Hematopoietic multipotent progenitor cell treated with erythropoietin and hydrocortisone succinate and interleukin-3 and kit ligand, for 17 days (in vitro differentiated cells): Measurements from ENCODE around the gene RAD9B.
"Not testable (repeated sequence)": the region's sequence is repeated elsewhere in the genome, so short reads cannot be mapped to it uniquely, and the experiment has no call there.

Source experiments
- DNase-seq: peaks from one replicate; pipeline ENCODE4 v3.0.0-alpha.2; 2015; ENCODE audit warnings: low spot score

Gene RAD9B

DNA sequence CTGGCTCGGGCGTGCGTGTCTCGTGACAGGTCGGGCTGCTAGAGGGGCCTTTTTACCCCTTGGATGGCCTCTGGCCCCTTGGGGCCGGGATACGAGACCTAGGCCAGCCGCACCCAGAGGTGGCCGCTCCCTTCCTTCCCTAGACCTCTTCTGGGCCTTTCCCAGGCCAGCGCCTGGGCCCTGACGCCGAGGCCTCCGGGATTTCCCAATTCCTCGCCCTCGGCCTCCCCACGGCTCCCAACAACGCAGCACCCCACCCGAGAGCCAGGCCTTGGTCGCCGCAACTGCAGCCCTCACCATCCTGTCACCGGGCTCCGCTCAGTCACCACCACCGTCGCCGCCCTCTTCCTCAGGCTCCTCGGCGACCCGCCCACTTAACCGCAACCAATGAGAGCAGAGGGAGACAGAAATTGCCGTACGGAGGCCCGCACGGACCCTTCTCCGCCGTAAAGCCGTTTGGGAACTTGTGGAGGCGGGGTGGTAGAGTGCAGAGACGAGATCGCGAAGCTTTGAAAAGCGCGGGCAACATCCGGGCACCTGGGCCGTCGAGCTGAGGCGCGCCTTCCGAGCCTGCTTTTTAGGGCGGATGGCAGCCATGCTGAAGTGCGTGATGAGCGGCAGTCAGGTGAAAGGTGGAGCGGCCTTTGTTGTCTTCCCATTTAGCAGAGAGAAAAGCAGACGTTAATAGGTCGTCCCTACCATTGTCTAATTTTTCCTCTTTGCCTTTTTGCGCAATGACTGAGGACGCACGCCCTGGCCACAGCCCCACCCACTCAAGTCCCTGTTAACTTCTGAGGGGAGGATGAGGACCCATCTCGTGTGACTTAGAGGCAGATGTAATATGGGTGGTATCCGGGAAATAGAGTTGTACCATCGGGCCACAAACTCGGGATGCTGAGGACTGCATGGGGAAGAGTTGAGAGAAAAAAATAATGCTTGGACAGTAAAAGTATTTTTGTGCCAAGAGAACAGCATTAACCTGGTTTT, at the start of gene RAD9B, which contains the start of gene VPS29:
Gene RAD9B (plus strand): TSS at position 580 of the 987 bp plus-strand sequence. CDS start 7 bp downstream, at position 587.
Gene VPS29 (minus strand): TSS at position 360 of the 987 bp plus-strand sequence. CDS start 60 bp downstream, at position 300.
- peak; percentile 89 for DNase-seq

DNA sequence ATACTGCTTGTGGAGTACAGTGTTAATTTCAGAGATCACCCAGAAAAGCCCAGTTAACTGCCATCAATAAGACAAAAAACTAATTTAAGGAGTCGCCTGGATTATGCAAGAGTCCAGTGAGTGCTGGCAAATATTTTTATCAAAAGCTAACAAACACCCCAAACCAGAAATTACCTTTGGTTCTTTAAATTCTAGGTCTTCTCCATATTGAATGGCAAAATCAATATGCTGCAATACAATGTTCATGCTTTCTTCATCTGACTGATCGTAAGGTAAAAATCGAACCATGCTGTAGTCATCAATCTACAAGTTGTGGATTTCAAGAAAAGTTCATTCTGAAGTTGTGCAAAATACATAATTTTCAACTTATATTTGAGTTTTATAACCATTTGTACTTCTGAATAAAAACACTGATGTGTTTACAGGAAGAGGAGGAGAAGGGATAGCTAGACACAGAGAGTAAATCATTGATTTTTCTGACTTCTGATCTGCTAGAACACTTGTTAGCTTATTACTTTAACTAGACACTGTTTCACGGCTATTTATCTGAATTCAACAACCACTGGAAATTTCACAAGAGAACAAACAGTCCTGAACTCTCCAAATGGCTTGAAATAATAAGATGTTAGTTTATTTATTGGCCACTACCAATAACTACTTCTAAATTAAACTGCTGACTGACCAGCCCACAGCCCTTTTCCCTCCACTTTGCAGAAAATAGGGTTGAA, 48.4 kb upstream of the RAD9B start:
- DNase-seq: no peak

DNA sequence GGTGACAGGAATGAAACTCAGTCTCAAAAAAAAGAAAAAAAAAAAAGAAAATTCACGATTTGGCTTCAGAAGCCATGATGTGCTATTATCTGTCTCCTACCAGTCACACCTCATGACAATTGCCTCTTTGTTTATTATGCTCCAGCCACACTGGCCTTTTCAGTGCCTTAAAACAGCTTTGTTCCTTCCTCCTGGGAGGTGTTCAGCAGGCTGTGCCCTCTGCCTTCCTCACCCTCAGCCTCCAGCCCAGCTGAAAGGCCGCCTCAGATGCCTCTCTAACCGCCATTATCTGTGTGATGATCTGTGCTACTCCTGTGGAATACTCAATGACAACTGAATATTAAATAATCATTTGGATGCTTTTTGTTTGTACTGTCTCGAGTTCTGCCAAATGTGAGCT, 43.4 kb upstream of the RAD9B start:
- no peak for DNase-seq

DNA sequence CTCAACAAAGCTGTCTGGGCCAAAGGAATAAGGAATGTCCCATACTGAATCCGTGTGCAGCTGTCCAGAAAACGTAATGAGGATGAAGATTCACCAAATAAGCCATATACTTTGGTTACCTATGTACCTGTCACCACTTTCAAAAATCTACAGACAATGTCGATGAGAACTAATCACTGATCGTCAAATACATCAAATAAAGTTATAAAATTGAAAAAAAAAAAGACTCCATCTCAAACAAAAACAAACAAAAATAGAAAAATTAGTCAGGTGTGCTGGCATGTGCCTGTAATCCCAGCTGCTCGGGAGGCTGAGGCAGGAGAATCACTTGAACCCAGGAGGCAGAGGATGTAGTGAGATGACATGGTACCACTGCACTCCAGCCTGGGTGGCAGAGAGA, 40.9 kb upstream of the RAD9B start:
- not testable (repeated sequence) for DNase-seq

DNA sequence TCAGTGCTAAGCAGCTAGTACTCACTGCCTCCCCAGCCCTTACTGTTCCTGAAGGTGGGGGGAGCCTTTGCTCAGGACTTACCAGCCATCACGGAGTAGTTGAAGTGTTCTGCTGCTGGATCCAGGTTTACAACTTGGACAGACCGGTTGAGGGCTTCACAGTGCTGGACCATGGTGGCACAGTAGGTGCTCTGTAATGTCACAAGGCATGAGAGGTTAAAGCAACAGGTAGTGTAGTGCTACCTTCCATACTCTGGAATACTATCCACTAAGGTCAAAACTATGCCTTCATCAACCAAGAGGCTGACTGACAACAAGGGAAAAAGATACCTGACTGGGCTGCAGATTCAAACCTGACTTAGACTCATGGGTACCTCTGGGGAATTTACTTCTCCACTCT, 37.1 kb upstream of the RAD9B start:
- no peak for DNase-seq

DNA sequence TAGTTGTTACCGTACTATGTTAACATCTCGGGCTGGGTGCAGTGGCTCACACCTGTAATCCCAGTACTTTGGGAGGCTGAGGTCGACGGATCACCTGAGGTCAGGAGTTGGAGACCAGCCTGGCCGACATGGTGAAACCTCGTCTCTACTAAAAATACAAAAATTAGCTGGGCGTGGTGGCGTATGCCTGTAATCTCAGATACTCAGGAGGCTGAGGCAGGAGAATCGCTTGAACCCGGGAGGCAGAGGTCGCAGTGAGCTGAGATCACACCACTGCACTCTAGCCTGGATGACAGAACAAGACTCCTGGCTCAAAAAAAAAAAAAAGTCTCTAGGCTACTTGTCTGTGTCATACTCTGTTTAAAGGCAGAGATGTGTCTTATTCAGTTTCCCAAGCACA, 36.4 kb upstream of the RAD9B start:
- DNase-seq: not testable (repeated sequence)

DNA sequence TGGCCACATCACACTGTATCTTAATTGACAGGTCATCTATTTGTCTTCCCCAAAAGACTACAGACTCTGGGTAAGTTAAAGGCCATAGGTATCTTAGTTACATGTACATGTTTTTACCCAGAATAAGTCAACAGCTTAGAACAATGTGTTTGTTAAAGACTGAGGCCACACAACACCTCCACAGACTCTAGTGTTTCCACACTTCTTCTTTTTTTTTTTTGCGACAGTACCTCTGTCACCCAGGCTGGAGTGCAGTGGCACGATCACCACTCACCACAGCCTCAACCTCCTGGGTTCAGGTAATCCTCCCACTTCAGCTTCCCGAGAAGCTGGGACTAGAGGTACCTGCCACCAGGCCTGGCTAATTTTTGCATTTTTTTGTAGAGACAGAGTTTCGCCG, 35.3 kb upstream of the RAD9B start:
- no peak for DNase-seq

DNA sequence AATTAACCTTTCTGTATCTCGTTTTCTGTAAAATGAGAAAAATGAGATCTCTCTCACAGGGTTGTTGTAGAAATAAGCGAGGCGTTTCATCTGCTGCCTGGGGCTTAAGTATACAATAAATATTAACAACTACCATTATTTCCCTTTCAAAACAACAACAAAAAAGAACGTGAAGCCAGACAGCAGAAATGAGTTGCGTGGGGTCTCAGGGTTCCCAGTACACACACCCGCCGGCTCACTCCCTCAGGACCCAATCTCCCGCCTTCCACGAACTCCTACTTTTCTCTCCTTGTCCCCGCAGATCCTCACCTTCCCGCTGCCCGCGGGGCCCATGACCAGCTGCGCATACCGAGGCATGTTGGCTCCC, 34.3 kb upstream of the RAD9B start:
- no peak for DNase-seq

DNA sequence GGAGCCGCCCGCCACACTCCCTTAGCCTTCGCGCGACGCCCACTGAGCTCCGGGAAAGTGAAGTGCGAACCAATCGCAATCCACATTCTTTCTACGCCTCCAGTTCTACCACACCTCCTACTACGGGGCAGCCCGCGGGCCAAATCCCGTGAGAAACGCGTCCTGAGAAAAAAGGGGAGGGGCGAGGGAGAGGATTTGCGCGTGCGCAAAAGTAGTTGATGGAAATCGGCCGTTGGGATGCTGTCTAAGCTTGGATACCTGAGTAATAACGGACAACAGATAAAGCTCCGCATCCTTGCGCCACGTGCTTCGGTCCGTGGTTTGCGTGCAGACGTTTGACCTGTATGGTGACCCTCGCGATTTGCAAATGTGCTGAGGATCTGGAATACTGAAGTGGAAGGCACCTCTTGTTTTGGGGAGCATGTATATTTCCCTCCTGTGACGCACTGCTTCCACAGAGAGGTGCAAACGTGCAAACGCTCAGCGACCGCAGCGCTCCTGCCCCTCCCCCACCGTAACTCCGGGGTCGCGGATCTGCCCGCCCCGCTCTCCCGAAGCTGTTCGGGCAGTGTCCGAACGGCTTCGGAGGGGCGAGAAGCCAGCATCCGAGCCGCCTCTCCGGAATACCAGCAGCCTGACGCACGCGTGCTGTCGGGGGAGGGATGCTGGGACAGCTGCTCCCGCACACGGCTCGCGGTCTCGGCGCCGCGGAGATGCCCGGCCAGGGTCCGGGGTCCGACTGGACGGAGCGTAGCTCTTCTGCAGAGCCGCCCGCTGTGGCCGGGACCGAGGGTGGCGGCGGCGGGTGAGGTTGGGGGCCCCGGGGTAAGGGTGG, 33.7 kb upstream of the RAD9B start, which contains the start of the genes FAM216A and GPN3:
Gene FAM216A (plus strand): TSS at position 632 of the 835 bp plus-strand sequence. CDS start 31 bp downstream, at position 663.
Gene GPN3 (minus strand): TSS at position 44 of the 835 bp plus-strand sequence. CDS start 54 bp downstream, outside the sequence.
- peak; percentile 98 for DNase-seq

DNA sequence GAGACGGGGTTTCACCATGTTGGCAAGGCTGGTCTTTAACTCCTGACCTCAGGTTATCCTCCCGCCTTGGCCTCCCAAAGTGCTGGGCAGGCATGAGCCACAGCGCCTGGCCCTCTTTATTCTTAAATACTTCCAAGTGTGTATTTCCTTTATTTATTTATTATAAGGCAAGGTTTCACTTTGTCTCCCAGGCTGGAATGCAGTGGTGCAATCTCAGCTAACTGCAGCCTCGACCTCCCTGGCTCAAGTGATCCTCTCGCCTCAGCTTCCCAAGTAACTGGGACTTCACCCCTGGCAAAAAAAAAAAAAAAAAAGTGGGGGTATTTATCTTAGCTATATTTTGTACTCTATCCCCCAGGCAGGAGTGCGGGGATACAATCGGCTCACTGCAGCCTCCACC, 26.7 kb upstream of the RAD9B start:
- DNase-seq: no peak

DNA sequence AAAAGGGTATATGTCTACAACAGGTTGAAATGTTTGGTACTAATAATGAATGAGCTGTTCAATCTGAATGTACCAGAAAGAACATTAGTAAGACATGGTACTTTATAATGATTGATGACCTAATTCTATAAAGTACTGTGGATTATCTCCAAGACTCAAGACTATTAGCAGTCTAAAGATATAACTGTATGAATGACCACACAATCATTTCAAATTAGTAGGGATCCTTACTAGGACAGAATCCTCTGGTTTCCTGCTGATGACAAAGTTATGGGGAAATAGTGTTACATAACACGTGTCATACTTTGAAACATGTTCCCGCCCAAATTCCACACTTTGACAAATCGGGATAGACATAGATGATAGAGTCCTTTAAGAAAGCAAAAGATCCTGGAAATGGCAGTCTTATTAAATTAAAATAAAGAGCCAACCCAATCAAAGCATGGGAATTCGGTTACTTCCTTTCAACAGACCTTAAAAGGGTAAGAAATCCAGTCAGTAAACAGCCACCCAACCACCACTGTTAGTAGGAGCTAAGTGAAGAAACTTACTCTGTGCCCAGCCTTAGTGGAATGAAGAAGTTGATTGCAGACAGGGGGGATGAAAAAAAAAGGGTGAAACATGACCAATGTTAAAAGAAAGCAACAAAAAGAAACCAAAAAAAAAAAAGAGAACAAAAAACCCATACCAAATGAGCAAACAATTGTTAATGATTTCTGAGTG, 3.0 kb upstream of the RAD9B start:
- no peak for DNase-seq

DNA sequence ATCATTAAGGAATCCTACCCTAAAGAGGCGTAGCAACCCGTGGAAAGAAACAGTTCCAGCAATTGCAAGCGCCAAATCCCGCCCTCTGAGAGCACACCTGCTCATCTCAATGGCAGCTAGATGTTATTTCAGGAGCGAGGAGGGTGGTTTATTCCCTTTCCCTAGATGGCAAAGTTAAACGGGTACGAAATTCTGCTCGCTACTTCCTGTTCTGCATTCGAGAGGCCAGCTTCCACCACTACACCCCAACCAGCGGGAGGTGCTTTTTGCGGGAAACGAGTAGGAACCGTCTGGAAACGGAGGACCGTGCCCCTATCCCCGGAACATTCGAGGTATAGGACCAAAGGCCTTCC, 756 bp upstream of the RAD9B start:
- DNase-seq: no peak

DNA sequence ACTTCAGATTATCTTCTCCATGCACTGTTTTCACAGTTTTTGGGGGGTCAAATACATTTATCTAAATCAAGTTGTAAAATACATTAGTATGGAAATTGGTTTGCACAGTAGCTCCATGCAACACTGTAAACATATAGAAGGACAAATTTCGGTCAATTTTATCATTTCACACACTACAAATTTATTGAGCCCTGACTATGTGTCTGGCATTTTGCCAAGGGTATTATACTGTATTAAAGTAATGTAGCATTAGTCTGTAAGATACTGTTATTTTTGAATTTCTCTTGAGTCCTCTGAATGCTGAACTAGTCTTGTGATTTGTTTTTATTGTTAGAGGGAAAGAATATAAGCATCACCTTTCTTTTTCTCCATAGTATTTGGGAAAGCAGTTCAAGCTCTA, 1.3 kb downstream of the RAD9B start:
- DNase-seq: no peak

DNA sequence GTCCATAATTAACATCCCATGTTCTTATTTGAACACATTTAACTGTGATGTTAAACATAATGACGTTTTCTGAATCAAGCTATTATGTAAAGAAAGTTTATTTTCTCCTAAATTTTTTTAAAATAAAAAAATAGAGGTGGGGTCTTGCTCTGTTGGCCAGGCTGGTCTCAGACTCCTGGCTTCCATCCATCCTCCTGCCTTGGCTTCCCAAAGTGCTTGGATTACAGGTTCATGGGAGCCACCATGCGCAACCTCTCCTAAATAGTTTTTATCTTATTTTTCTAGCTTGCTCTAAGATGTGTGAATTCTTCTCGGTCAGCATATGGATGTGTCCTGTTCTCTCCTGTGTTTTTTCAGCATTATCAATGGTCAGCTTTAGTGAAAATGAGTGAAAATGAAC, 3.2 kb downstream of the RAD9B start:
- no peak for DNase-seq

DNA sequence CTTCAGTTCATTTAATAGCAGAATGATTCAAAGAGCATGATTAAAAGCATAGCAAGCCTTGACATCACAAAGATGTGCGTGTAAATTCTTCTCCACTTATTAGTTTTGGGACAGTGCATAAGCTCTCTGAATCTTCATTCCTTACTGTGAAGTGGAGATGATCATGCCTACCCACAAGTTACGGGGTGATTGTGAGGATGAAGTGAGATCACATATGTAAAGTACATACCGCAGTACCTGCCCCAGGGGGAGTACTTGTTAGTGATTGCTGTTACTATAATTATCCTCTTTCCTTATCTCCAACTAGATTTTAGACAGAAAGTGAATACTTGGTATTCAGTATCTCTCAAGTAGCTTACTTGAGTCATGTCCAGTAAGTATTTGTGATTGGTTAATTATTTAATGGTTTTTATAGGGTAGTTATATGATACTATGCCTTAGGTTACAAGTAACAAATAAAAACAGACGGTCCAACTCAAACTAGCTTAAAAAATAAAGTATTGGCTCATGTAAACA, 6.0 kb downstream of the RAD9B start:
- DNase-seq: no peak

DNA sequence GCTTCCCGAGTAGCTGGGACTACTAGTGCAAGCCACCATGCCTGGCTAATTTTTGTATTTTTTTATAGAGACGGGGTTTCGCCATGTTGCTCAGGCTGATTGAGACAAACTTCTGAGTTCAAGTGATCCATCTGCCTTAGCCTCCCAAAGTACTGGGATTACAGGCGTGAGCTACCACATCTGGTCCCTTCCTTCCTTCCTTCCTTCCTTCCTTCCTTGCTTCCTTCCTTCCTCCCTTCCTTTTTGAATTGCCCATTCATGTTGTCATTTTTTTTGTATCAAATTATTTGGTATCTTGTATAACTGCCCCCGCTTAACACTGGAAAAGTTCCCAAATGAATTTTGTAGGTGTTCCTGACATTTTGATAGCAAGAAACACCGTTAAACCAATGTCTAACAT, 11.7 kb downstream of the RAD9B start:
- DNase-seq: no peak

DNA sequence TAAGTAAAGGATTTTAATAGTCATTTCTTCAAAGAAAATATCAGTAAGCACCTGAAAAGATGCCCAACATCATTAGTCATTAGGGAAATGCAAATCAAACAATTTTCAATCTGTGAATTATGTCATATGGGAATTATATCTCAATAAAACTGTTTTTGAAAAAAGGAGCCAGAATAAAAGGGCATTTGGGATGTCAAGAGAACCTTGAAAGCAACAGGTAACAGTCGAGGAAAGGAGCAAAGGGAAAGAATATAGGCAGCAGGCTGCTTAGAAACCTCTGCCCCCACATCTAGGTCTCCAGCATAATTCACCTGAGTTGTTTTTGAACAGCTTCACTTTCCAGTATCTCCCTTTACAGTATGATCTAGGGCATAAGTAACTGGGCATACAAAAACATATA, 12.2 kb downstream of the RAD9B start:
- no peak for DNase-seq

DNA sequence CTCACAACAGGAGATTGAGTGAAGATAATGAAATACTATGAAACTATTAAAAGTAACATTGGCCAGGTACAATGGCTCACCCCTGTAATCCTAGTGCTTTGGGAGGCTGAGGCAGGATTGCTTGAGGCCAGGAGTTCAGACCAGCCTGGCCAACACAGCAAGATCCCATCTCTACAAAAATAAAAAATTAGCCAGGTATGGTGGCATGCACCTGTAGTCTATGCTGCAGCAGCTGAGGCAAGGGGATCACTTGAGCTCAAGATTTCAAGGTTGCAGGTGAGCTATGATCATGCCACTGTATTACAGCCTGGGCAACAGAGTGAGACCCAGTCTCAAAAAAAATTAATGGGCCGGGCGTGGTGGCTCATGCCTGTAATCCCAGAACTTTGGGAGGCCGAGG, 14.9 kb downstream of the RAD9B start:
- no peak for DNase-seq

DNA sequence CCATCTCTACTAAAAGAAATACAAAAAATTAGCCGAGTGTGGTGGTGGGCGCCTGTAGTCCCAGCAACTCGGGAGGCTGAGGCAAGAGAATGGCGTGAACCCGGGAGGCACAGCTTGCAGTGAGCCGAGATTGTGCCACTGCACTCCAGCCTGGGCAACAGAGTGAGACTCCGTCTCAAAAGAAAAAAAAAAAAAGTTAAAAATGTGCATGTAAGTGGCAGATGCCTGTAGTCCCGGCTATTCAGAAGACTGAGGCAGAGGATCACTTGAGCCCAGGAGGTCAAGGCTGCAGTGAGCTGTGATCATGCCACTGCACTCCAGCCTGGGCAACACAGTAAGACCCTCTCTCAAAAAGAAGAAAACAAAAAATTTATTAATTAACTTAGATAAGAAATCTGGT, 15.9 kb downstream of the RAD9B start:
- DNase-seq: not testable (repeated sequence)

DNA sequence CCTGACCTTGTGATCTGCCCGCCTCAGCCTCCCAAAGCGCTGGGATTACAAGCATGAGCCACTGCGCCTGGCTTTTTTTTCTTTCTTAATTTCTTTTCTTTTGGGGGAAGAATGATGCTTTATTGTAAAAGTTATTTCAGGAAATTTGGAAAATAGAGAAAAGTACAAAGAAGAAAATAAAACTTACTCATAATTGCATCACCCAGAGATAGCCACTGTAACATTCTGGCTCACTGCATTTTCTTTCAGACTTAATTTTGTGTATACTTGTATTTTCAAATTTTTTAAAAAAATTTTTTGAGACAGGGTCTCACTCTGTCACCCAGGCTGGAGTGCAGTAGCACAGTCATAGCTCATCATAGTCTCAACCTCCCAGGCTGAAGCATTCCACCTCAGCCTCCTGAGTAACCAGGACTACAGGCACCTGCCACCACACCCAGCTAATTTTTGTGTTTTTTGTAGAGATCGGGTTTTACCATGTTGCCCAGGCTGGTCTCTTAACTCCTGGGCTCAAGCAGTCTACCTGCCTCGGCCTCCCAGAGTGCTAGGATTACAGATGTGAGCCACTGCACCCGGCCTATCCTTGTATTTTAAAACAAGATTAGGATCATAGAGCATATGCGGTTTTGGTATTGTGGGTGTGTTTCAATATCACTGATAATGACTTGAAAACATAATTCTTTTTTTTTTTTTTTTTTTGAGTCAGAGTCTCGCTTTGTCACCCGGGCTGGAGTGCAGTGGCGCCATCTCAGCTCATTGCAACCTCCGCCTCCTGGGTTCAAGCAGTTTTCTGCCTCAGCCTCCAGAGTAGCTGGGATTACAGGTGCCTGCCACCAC, 19.0 kb downstream of the RAD9B start:
- DNase-seq: not testable (repeated sequence)
